HEK293 (cell line): ENCODE measurements around the gene TBC1D20.

Experiments used
- GLIS2 ChIP-seq: fragments of 450-650 bp; formaldehyde crosslinking; IDR thresholded peaks from 2 replicates; pipeline ENCODE4 v1.5.1; 2016; ENCODE audit warnings: missing biosample characterization, missing genetic modification characterization
- IKZF3 ChIP-seq: fragments of 450-650 bp; IDR thresholded peaks from 2 replicates; pipeline ENCODE4 v1.5.0; 2018; ENCODE audit warnings: missing biosample characterization, mild to moderate bottlenecking, missing genetic modification characterization, moderate library complexity
- ZBTB17 ChIP-seq: fragments of 450-650 bp; formaldehyde crosslinking; IDR thresholded peaks from 2 replicates; pipeline ENCODE4 v1.5.1; 2016; ENCODE audit warnings: missing biosample characterization, missing genetic modification characterization
- ZEB2 ChIP-seq: fragments of 450-650 bp; formaldehyde crosslinking; IDR thresholded peaks from 2 replicates; pipeline ENCODE4 v1.5.1; 2016; ENCODE audit warnings: missing biosample characterization, missing genetic modification characterization
- ZNF133 ChIP-seq: fragments of 450-650 bp; formaldehyde crosslinking; IDR thresholded peaks from 2 replicates; pipeline ENCODE4 v1.5.1; 2016; ENCODE audit warnings: missing biosample characterization, missing genetic modification characterization
- ZNF24 ChIP-seq: fragments of 450-650 bp; formaldehyde crosslinking; IDR thresholded peaks from 2 replicates; pipeline ENCODE4 v1.5.1; 2016; ENCODE audit warnings: missing biosample characterization, missing genetic modification characterization
- ZNF335 ChIP-seq: fragments of 450-650 bp; formaldehyde crosslinking; conservative IDR thresholded peaks from 2 replicates; pipeline ENCODE4 v1.5.1; 2016; ENCODE audit warnings: missing biosample characterization, missing genetic modification characterization
- ZNF366 ChIP-seq: fragments of 450-650 bp; formaldehyde crosslinking; conservative IDR thresholded peaks from 2 replicates; pipeline ENCODE4 v1.5.1; 2016; ENCODE audit warnings: missing biosample characterization, missing genetic modification characterization
- TF ChIP-seq, protein P1 (sequence below): fragments of 450-650 bp; formaldehyde crosslinking; optimal IDR thresholded peaks from 2 replicates; pipeline ENCODE3; 2016; ENCODE audit warnings: missing biosample characterization, mild to moderate bottlenecking, missing genetic modification characterization
- TF ChIP-seq, protein P2 (sequence below): fragments of 450-650 bp; formaldehyde crosslinking; IDR thresholded peaks from 2 replicates; pipeline ENCODE4 v1.5.1; 2016; ENCODE audit warnings: missing biosample characterization, missing genetic modification characterization
- TF ChIP-seq, protein P3 (sequence below): fragments of 450-650 bp; formaldehyde crosslinking; IDR thresholded peaks from 2 replicates; pipeline ENCODE4 v1.5.1; 2016; ENCODE audit warnings: missing biosample characterization, missing genetic modification characterization
- TF ChIP-seq, protein P4 (sequence below): fragments of 450-650 bp; formaldehyde crosslinking; IDR thresholded peaks from 2 replicates; pipeline ENCODE4 v1.5.1; 2016; ENCODE audit warnings: missing biosample characterization, missing genetic modification characterization
- TF ChIP-seq, protein P5 (sequence below): IDR thresholded peaks from 2 replicates; pipeline ENCODE4 v1.6.1; 2011; ENCODE audit warnings: mild to moderate bottlenecking, low read depth, low read length, borderline replicate concordance
- TF ChIP-seq, protein P6 (sequence below): fragments of 450-650 bp; formaldehyde crosslinking; IDR thresholded peaks from 2 replicates; pipeline ENCODE4 v1.5.1; 2017; ENCODE audit warnings: missing biosample characterization, missing genetic modification characterization
- TF ChIP-seq, protein P7 (sequence below): fragments of 450-650 bp; formaldehyde crosslinking; IDR thresholded peaks from 2 replicates; pipeline ENCODE4 v1.5.1; 2016; ENCODE audit warnings: missing biosample characterization, missing genetic modification characterization
- TF ChIP-seq, protein P8 (sequence below): fragments of 450-650 bp; formaldehyde crosslinking; IDR thresholded peaks from 2 replicates; pipeline ENCODE4 v1.5.1; 2016; ENCODE audit warnings: missing biosample characterization, missing genetic modification characterization
- TF ChIP-seq, protein P9 (sequence below): fragments of 450-650 bp; formaldehyde crosslinking; conservative IDR thresholded peaks from 2 replicates; pipeline ENCODE4 v1.5.1; 2016; ENCODE audit warnings: low read depth, missing biosample characterization, missing genetic modification characterization

The TBC1D20 gene

DNA sequence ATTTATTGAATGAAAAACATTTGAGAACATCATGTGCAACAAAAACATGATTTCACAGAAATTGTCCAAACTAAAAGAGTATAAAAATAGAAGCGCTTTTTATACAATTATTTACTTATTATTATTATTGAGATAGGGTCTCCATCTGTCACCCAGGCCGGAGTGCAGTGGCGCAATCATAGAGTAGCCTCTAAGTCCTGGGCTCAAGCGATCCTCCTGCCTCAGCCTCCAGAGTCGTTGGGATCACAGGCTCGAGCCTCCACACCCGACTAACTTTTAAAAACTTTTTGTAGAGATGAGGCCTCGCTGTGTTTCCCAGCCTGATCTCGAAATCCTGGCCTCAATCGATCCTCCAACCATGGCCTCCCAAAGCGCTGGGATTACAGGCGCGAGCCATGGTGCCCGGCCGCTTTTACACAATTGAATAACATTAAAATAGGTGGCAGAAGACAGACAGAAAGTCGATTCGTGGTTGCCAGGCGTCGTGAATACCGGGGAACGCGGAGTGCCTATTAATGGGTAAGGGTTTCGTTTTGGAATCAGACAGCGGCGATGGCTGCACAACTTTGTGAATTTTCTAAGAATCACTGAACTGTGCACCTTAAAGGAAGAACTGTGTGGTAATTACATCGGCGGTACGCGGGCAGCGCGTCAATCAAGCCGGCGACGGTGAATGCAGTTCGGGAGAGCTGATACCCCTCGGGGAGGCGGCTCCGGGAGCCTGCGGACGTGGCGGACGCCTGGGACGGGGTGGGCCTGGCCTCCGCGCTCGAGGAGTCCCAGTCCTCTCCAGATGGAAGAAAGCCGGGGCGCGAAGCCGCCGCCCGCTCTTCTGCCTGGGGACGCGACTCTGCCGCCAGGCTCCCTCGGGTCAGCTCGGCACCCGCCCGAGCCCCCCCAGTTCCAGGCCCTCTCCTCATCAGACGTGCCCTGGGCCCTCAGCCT is 807 bp downstream of the TBC1D20 start (continued):
- TF ChIP-seq, protein P1, sequence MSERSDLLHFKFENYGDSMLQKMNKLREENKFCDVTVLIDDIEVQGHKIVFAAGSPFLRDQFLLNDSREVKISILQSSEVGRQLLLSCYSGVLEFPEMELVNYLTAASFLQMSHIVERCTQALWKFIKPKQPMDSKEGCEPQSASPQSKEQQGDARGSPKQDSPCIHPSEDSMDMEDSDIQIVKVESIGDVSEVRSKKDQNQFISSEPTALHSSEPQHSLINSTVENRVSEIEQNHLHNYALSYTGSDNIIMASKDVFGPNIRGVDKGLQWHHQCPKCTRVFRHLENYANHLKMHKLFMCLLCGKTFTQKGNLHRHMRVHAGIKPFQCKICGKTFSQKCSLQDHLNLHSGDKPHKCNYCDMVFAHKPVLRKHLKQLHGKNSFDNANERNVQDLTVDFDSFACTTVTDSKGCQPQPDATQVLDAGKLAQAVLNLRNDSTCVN: peak; percentile 82
- TF ChIP-seq, protein P2, sequence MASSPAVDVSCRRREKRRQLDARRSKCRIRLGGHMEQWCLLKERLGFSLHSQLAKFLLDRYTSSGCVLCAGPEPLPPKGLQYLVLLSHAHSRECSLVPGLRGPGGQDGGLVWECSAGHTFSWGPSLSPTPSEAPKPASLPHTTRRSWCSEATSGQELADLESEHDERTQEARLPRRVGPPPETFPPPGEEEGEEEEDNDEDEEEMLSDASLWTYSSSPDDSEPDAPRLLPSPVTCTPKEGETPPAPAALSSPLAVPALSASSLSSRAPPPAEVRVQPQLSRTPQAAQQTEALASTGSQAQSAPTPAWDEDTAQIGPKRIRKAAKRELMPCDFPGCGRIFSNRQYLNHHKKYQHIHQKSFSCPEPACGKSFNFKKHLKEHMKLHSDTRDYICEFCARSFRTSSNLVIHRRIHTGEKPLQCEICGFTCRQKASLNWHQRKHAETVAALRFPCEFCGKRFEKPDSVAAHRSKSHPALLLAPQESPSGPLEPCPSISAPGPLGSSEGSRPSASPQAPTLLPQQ (tag by site-specific recombination): peak; percentile 36; the same call in 1 of the 2 replicates
- TF ChIP-seq ZNF133 (no peak), ZNF24 (no peak), ZBTB17 (peak; percentile 97), IKZF3 (tag by site-specific recombination) (0 out of 2 replicates have a peak, but pooled peaks have one; percentile 3), ZEB2 (0 out of 2 replicates have a peak, but pooled peaks have one; percentile 42), ZNF366 (tag by site-specific recombination) (0 out of 2 replicates have a peak, but pooled peaks have one; percentile 11), GLIS2 (tag by site-specific recombination) (peak; percentile 76), ZNF335 (peak; percentile 81)
- TF ChIP-seq, protein P3, sequence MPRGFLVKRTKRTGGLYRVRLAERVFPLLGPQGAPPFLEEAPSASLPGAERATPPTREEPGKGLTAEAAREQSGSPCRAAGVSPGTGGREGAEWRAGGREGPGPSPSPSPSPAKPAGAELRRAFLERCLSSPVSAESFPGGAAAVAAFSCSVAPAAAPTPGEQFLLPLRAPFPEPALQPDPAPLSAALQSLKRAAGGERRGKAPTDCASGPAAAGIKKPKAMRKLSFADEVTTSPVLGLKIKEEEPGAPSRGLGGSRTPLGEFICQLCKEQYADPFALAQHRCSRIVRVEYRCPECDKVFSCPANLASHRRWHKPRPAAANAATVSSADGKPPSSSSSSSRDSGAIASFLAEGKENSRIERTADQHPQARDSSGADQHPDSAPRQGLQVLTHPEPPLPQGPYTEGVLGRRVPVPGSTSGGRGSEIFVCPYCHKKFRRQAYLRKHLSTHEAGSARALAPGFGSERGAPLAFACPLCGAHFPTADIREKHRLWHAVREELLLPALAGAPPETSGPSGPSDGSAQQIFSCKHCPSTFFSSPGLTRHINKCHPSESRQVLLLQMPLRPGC: no peak
- TF ChIP-seq, protein P4, sequence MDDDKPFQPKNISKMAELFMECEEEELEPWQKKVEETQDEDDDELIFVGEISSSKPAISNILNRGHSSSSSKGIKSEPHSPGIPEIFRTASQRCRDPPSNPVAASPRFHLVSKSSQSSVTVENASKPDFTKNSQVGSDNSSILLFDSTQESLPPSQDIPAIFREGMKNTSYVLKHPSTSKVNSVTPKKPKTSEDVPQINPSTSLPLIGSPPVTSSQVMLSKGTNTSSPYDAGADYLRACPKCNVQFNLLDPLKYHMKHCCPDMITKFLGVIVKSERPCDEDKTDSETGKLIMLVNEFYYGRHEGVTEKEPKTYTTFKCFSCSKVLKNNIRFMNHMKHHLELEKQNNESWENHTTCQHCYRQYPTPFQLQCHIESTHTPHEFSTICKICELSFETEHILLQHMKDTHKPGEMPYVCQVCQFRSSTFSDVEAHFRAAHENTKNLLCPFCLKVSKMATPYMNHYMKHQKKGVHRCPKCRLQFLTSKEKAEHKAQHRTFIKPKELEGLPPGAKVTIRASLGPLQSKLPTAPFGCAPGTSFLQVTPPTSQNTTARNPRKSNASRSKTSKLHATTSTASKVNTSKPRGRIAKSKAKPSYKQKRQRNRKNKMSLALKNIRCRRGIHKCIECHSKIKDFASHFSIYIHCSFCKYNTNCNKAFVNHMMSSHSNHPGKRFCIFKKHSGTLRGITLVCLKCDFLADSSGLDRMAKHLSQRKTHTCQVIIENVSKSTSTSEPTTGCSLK (tag by site-specific recombination): no peak
- TF ChIP-seq, protein P5, sequence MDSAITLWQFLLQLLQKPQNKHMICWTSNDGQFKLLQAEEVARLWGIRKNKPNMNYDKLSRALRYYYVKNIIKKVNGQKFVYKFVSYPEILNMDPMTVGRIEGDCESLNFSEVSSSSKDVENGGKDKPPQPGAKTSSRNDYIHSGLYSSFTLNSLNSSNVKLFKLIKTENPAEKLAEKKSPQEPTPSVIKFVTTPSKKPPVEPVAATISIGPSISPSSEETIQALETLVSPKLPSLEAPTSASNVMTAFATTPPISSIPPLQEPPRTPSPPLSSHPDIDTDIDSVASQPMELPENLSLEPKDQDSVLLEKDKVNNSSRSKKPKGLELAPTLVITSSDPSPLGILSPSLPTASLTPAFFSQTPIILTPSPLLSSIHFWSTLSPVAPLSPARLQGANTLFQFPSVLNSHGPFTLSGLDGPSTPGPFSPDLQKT: no peak
- TF ChIP-seq, protein P6, sequence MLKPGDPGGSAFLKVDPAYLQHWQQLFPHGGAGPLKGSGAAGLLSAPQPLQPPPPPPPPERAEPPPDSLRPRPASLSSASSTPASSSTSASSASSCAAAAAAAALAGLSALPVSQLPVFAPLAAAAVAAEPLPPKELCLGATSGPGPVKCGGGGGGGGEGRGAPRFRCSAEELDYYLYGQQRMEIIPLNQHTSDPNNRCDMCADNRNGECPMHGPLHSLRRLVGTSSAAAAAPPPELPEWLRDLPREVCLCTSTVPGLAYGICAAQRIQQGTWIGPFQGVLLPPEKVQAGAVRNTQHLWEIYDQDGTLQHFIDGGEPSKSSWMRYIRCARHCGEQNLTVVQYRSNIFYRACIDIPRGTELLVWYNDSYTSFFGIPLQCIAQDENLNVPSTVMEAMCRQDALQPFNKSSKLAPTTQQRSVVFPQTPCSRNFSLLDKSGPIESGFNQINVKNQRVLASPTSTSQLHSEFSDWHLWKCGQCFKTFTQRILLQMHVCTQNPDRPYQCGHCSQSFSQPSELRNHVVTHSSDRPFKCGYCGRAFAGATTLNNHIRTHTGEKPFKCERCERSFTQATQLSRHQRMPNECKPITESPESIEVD (tag by site-specific recombination): no peak
- TF ChIP-seq, protein P7, sequence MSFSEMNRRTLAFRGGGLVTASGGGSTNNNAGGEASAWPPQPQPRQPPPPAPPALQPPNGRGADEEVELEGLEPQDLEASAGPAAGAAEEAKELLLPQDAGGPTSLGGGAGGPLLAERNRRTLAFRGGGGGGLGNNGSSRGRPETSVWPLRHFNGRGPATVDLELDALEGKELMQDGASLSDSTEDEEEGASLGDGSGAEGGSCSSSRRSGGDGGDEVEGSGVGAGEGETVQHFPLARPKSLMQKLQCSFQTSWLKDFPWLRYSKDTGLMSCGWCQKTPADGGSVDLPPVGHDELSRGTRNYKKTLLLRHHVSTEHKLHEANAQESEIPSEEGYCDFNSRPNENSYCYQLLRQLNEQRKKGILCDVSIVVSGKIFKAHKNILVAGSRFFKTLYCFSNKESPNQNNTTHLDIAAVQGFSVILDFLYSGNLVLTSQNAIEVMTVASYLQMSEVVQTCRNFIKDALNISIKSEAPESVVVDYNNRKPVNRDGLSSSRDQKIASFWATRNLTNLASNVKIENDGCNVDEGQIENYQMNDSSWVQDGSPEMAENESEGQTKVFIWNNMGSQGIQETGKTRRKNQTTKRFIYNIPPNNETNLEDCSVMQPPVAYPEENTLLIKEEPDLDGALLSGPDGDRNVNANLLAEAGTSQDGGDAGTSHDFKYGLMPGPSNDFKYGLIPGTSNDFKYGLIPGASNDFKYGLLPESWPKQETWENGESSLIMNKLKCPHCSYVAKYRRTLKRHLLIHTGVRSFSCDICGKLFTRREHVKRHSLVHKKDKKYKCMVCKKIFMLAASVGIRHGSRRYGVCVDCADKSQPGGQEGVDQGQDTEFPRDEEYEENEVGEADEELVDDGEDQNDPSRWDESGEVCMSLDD (tag by site-specific recombination): 0 out of 2 replicates have a peak, but pooled peaks have one; percentile 64
- TF ChIP-seq, protein P8, sequence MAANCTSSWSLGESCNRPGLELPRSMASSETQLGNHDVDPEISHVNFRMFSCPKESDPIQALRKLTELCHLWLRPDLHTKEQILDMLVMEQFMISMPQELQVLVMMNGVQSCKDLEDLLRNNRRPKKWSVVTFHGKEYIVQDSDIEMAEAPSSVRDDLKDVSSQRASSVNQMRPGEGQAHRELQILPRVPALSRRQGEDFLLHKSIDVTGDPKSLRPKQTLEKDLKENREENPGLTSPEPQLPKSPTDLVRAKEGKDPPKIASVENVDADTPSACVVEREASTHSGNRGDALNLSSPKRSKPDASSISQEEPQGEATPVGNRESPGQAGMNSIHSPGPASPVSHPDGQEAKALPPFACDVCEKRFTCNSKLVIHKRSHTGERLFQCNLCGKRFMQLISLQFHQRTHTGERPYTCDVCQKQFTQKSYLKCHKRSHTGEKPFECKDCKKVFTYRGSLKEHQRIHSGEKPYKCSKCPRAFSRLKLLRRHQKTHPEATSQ (tag by site-specific recombination): no peak
- TF ChIP-seq, protein P9, sequence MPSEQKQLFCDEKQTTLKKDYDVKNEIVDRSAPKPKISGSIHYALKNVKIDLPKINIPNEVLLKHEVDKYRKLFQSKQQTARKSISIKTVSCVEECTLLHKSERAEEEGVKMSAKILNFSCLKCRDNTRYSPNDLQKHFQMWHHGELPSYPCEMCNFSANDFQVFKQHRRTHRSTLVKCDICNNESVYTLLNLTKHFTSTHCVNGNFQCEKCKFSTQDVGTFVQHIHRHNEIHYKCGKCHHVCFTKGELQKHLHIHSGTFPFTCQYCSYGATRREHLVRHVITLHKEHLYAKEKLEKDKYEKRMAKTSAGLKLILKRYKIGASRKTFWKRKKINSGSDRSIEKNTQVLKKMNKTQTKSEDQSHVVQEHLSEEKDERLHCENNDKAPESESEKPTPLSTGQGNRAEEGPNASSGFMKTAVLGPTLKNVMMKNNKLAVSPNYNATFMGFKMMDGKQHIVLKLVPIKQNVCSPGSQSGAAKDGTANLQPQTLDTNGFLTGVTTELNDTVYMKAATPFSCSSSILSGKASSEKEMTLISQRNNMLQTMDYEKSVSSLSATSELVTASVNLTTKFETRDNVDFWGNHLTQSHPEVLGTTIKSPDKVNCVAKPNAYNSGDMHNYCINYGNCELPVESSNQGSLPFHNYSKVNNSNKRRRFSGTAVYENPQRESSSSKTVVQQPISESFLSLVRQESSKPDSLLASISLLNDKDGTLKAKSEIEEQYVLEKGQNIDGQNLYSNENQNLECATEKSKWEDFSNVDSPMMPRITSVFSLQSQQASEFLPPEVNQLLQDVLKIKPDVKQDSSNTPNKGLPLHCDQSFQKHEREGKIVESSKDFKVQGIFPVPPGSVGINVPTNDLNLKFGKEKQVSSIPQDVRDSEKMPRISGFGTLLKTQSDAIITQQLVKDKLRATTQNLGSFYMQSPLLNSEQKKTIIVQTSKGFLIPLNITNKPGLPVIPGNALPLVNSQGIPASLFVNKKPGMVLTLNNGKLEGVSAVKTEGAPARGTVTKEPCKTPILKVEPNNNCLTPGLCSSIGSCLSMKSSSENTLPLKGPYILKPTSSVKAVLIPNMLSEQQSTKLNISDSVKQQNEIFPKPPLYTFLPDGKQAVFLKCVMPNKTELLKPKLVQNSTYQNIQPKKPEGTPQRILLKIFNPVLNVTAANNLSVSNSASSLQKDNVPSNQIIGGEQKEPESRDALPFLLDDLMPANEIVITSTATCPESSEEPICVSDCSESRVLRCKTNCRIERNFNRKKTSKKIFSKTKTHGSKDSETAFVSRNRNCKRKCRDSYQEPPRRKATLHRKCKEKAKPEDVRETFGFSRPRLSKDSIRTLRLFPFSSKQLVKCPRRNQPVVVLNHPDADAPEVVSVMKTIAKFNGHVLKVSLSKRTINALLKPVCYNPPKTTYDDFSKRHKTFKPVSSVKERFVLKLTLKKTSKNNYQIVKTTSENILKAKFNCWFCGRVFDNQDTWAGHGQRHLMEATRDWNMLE: no peak
